H1 (cell line): Measurements from ENCODE around the gene AIFM1. TPM values are rescaled to one million over a fixed set of nuclear protein-coding genes. Genes with fewer than 3 reads are reported as not detected.

ENCODE experiments used
- CBX5 ChIP-seq: fragments of 300-800, 300-1000 bp; sonication (generic); IDR thresholded peaks from 2 replicates; pipeline ENCODE4 v1.7.1; 2016; ENCODE audit warnings: antibody characterized with exemption, low read length, low read depth
- CHD7 ChIP-seq: fragments of 300-600 bp; sonication (generic); IDR thresholded peaks from 2 replicates; pipeline ENCODE4 v1.7.1; 2012; ENCODE audit warnings: low read length, moderate library complexity, mild to moderate bottlenecking, inconsistent platforms; ENCODE audit not compliant: insufficient replicate concordance
- CTCF ChIP-seq, 3 experiments: IDR thresholded peaks; 1 replicate in 2 of 3; 2 replicates in 1 of 3; pipeline versions ENCODE4 v1.5.1 to v1.6.1; 2011; ENCODE audit warnings: low read length in 3 of 3, mild to moderate bottlenecking in 3 of 3, inconsistent platforms in 2 of 3, low read depth in 1 of 3, moderate library complexity in 1 of 3; ENCODE audit not compliant: insufficient read depth in 1 of 3; ENCODE audit errors: control extremely low read depth in 1 of 3
- POU5F1 ChIP-seq: IDR thresholded peaks from 2 replicates; pipeline ENCODE4 v1.6.1; 2011; ENCODE audit warnings: low read depth, mild to moderate bottlenecking, low read length, moderate library complexity
- RAD21 ChIP-seq, 2 experiments: IDR thresholded peaks in 1 of 2; conservative IDR thresholded peaks in 1 of 2; 2 replicates each; pipeline ENCODE4 v1.6.1; 2011; ENCODE audit warnings: low read depth in 2 of 2, low read length in 2 of 2, improper control_type of control experiment in 1 of 2, inconsistent platforms in 1 of 2, mild to moderate bottlenecking in 1 of 2, moderate library complexity in 1 of 2
- polyA plus RNA-seq, 7 experiments: library from polyadenylated mRNA; depleted of rRNA in 3 of 7; stranded (reverse) in 5 of 7; unstranded in 2 of 7; fragments of >200 nt in 5 of 7; fragments of 200-250 nt in 2 of 7; gene quantifications; 1 replicate in 5 of 7; 2 replicates in 1 of 7; 4 replicates in 1 of 7; pipeline versions ENCODE4 v1.2.1 to v1.2.3, GENCODE V29; 2011 to 2013; ENCODE audit warnings: missing spikeins in 2 of 7, mixed read lengths in 2 of 7
- total RNA-seq: library from RNA; stranded (reverse); fragmentation: NEBNext Ultra II Directional; extraction: Animal tissue kit (Norgen Biotek cat#: 25700); gene quantifications from 2 replicates; pipeline ENCODE4 v1.2.1, GENCODE V29; 2021

The AIFM1 gene
- total and polyA plus RNA-seq, 2 of the 8 experiments (the other 6 are each of a cell fraction or from before 2014, with no cell fraction given), result 34.1 to 55.4 TPM

- TF ChIP-seq CHD7 (no peak), POU5F1 (no peak), RAD21 (IDR thresholded peaks at IDR 0.05 in 1 of 2, conservative IDR thresholded peaks at IDR 0.05 in 1 of 2; ENCODE audit: low read depth in 2 of 2, low read length in 2 of 2) (peak in 1 of 2 experiments; percentile 27; a peak in 2 of 4 replicates), CTCF (IDR thresholded peaks at IDR 0.05; ENCODE audit: control extremely low read depth in 1 of 3, insufficient read depth in 1 of 3, low read depth in 1 of 3, low read length in 3 of 3) (peak in 2 of 3 experiments; percentile 7 to 11; a peak in 2 of 4 replicates), CBX5 (no peak)
Observed at GRCh38 chrX:130124577-130124976, 41.1 kb downstream of the AIFM1 start (continued).
